Astrocyte (in vitro differentiated cells and primary cell): ENCODE data around the gene LDLRAD4.

ENCODE experiments used
- CTCF ChIP-seq: IDR thresholded peaks from 2 replicates; pipeline ENCODE4 v1.5.1; 2011; ENCODE audit warnings: low read depth, mild to moderate bottlenecking, inconsistent platforms, low read length, moderate library complexity; ENCODE audit not compliant: insufficient read depth
- EZH2 ChIP-seq: IDR thresholded peaks from 2 replicates; pipeline ENCODE4 v1.6.1; 2012; ENCODE audit warnings: mild to moderate bottlenecking, low read length, inconsistent platforms; ENCODE audit not compliant: insufficient read depth

- TF ChIP-seq CTCF (no peak), EZH2 (no peak)
Observed at GRCh38 chr18:13684546-13684945, 466.0 kb downstream of the LDLRAD4 start.
